GM12864 (cell line): ENCODE data around the gene COL2A1.

Experiments
- DNase-seq: peaks from one replicate; pipeline ENCODE4 v3.0.0-alpha.2; 2011; ENCODE audit warnings: low read depth
- H3K4me3 ChIP-seq: 2 replicates; pipeline ENCODE4 v1.5.1; 2011; ENCODE audit warnings: mild to moderate bottlenecking, low read depth, low read length, control low read depth
- CTCF ChIP-seq: IDR thresholded peaks from 2 replicates; pipeline ENCODE4 v1.5.1; 2011; ENCODE audit warnings: low read depth, mild to moderate bottlenecking, moderate library complexity, low read length, control low read depth, inconsistent platforms; ENCODE audit errors: missing control alignments

The COL2A1 gene

GRCh38 chr12:48000878-48001504 is 3.3 kb downstream of the COL2A1 start:
- no peak for TF ChIP-seq CTCF
- no peak overlapping the region for H3K4me3 ChIP-seq
- no peak for DNase-seq

GRCh38 chr12:47999816-48000215 is 4.5 kb downstream of the COL2A1 start:
- TF ChIP-seq CTCF = no peak
- no peak overlapping the region for H3K4me3 ChIP-seq
- DNase-seq = no peak

GRCh38 chr12:47997321-47997720 is 7.0 kb downstream of the COL2A1 start:
- DNase-seq = no peak
- H3K4me3 ChIP-seq = no peak overlapping the region
- no peak for TF ChIP-seq CTCF

GRCh38 chr12:47995981-47996401 is 8.3 kb downstream of the COL2A1 start:
- DNase-seq = no peak
- H3K4me3 ChIP-seq = no peak overlapping the region
- TF ChIP-seq CTCF = no peak

- H3K4me3 ChIP-seq = no peak overlapping the region
- no peak for DNase-seq
- no peak for TF ChIP-seq CTCF
These were observed 10.8 kb downstream of the COL2A1 start for GRCh38 chr12:47993491-47993890.

- no peak for TF ChIP-seq CTCF
- no peak overlapping the region for H3K4me3 ChIP-seq
- DNase-seq = no peak
These were observed 11.5 kb downstream of the COL2A1 start for GRCh38 chr12:47992776-47993175.
